Coronary artery (tissue), 2 donors: ENCODE data around the gene NOXO1.
"Not testable (repeated sequence)": the region's sequence is repeated elsewhere in the genome, so short reads cannot be mapped to it uniquely, and the experiment has no call there.

ENCODE experiments used
- DNase-seq: peaks from one replicate; pipeline ENCODE4 v3.0.0-alpha.2; 2017; ENCODE audit warnings: low spot score
- H3K27ac ChIP-seq, 2 donors: fragments of 200-600 bp; sonication (generic); one replicate each; pipeline ENCODE4 v1.5.1; 2016 to 2019
- H3K4me3 ChIP-seq: fragments of 200-600 bp; sonication (generic); 2 replicates; pipeline ENCODE4 v1.5.1; 2016; ENCODE audit warnings: mild to moderate bottlenecking, moderate library complexity
- TF ChIP-seq, protein P1 (sequence below): fragments of 200-600 bp; sonication (generic); IDR thresholded peaks from one replicate; pipeline ENCODE4 v1.5.1; 2019; ENCODE audit warnings: antibody characterized with exemption

NOXO1 gene

GRCh38 chr16:1944612-1945199 lies 36.6 kb downstream of the NOXO1 start:
- Histone ChIP-seq H3K27ac (no peak overlapping the region), H3K4me3 (no peak overlapping the region)
- TF ChIP-seq, protein P1, sequence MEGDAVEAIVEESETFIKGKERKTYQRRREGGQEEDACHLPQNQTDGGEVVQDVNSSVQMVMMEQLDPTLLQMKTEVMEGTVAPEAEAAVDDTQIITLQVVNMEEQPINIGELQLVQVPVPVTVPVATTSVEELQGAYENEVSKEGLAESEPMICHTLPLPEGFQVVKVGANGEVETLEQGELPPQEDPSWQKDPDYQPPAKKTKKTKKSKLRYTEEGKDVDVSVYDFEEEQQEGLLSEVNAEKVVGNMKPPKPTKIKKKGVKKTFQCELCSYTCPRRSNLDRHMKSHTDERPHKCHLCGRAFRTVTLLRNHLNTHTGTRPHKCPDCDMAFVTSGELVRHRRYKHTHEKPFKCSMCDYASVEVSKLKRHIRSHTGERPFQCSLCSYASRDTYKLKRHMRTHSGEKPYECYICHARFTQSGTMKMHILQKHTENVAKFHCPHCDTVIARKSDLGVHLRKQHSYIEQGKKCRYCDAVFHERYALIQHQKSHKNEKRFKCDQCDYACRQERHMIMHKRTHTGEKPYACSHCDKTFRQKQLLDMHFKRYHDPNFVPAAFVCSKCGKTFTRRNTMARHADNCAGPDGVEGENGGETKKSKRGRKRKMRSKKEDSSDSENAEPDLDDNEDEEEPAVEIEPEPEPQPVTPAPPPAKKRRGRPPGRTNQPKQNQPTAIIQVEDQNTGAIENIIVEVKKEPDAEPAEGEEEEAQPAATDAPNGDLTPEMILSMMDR: no peak
- no peak for DNase-seq

- peak within 1 kb of the TSS; percentile 75 to 88 for H3K27ac ChIP-seq
- peak within 1 kb of the TSS; percentile 91 for H3K4me3 ChIP-seq
- DNase-seq: peak; percentile 99
- TF ChIP-seq, protein P1: no peak
These were observed 38.2 kb downstream of the NOXO1 start, which contains the start of gene MSRB1 for GRCh38 chr16:1942810-1943726. Gene MSRB1, minus strand, starts transcription at chr16:1943199. Its CDS starts 43 bp downstream, at chr16:1943156.

- H3K27ac ChIP-seq: peak overlapping the region; percentile 75 to 88
- TF ChIP-seq, protein P1: no peak
- peak overlapping the region; percentile 91 for H3K4me3 ChIP-seq
- DNase-seq: no peak
These were observed 39.0 kb downstream of the NOXO1 start for GRCh38 chr16:1942047-1942809.

GRCh38 chr16:1941162-1942046 lies 39.9 kb downstream of the NOXO1 start:
- H3K4me3 ChIP-seq: peak overlapping the region; percentile 91
- H3K27ac ChIP-seq: peak overlapping the region in 1 of 2 donors; percentile 88
- TF ChIP-seq, protein P1: no peak
- DNase-seq: no peak

GRCh38 chr16:1940273-1941161 lies 40.8 kb downstream of the NOXO1 start:
- TF ChIP-seq, protein P1: no peak
- Histone ChIP-seq H3K27ac (no peak overlapping the region), H3K4me3 (no peak overlapping the region)
- DNase-seq: no peak

DNA sequence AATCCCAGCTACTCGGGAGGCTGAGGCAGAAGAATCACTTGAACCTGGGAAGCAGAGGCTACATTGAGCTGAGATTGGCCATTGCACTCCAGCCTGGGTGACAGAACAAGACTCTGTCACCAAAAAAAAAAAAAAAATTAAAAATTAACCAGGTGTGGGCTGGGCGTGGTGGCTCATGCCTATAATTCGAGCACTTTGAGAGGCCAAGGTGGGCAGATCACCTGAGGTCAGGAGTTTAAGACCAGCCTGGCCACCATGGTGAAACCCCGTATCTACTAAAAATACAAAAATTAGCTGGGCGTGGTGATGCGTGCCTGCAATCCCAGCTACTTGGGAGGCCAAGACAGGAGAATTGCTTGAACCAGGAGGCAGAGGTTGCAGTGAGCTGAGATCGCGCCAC lies 41.4 kb downstream of the NOXO1 start:
- not testable (repeated sequence) for H3K4me3 ChIP-seq, H3K27ac ChIP-seq, DNase-seq
